Measurements from ENCODE around the gene EBPL. TPM values are rescaled to one million over a fixed set of nuclear protein-coding genes. Genes with fewer than 3 reads are reported as not detected.

EBPL gene
- total RNA-seq, 1 donor from 2014 or later, result 42.7 TPM

DNA sequence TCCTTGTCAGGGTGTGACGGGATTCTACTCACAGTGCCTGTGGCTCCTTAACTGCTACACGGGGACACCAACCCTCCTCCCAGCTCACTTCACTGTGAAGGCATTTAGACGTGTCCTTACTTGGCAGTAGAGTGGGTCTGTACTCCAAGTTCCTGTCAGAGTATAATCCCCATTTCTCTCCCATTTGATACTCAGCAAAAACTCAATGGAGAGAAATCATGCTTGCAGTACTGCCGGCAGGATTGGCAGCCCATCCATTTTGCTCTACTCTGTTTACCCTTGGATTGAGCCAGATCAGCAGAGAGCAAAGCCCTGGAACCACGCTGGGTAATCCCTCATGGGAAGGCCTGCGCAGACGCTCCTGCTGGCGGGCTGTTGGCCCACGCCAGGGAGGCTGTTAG lies 34.0 kb downstream of the EBPL start:
- H3K27me3 Mint-ChIP-seq (ENCODE audit: low read depth), result no peaks in the 10 kb centered on the region
- H3K4me3 Mint-ChIP-seq (ENCODE audit: low read depth), result no peak overlapping the region
- no peak for DNase-seq (ENCODE audit: low spot score)
- H3K4me1 Mint-ChIP-seq (ENCODE audit: low read depth), result peaks cover 2% of the 10 kb centered on the region
- H3K27ac Mint-ChIP-seq, result no peak overlapping the region
- intact Hi-C loops (cut with micrococcal nuclease), result no loop called here
- no peaks in the 10 kb centered on the region for H3K9me3 Mint-ChIP-seq
- peaks cover 17% of the 10 kb centered on the region for H3K36me3 Mint-ChIP-seq (ENCODE audit: low read depth)

DNA sequence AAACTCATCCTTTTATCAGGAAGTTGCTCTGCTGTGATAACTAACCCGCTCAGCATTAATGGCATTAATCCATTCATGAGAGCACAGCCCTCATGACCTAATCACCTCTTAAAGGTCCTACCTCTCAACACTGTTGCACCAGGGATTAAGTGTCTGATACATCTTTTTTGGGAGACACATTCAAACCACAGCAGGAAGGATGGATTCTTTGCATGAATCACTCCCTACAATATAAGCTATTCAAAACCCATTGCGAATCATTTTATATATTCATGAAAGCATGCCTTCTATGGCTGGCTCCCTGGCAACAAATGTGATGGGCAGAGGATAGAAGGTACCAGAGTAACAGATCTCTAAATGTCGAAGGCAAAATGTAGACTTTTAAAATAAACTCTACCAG lies 35.4 kb downstream of the EBPL start:
- Mint-ChIP-seq H3K4me3 (ENCODE audit: low read depth) (no peak overlapping the region), H3K36me3 (ENCODE audit: low read depth) (peaks cover 9% of the 10 kb centered on the region), H3K27ac (no peak overlapping the region), H3K4me1 (ENCODE audit: low read depth) (peaks cover 2% of the 10 kb centered on the region), H3K27me3 (ENCODE audit: low read depth) (no peaks in the 10 kb centered on the region), H3K9me3 (no peaks in the 10 kb centered on the region)
- DNase-seq (ENCODE audit: low spot score), result no peak
- intact Hi-C loops (cut with micrococcal nuclease), result no loop called here

DNA sequence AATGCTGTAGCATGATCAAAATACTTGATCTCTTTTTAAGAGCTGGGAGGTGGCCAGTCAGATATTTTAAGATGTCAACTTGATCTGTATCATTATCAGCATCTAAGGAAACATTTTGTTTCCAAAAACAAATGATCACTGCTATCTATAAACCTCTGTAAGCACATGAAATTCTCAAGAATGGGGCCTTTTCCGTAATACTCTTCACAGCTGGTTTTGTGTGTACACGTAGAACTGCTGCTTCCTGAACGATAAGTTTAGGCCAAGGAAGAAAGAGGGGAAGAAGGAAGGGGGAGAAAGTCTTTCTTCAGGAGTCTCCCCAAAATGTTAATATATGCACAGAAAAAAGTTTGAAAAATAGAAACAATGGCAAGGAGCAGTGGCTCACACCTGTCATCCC lies 37.3 kb downstream of the EBPL start:
- Mint-ChIP-seq H3K27me3 (ENCODE audit: low read depth) (no peaks in the 10 kb centered on the region), H3K4me1 (ENCODE audit: low read depth) (peaks cover 2% of the 10 kb centered on the region), H3K4me3 (ENCODE audit: low read depth) (no peak overlapping the region), H3K27ac (no peak overlapping the region), H3K36me3 (ENCODE audit: low read depth) (peaks cover 4% of the 10 kb centered on the region), H3K9me3 (no peaks in the 10 kb centered on the region)
- no peak for DNase-seq (ENCODE audit: low spot score)
- intact Hi-C loops (cut with micrococcal nuclease), result no loop called here

DNA sequence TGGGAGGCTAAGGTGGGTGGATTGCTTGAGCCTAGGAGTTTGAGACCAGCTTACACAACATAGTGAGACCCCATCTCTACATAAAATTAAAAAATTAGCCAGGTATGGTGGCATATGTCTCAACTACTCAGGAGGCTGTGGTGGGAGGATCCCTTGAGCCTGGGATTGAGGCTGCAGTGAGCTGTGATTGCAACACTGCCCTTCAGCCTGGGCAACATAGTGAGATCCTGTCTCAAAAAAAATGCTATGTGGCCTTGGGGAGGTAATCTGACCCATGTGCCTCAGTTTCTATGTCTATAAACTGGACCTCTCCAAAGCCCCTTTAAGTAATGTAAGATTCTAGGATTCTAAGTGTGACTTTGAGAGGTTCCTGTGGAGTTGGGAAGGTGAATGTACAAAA lies 37.8 kb downstream of the EBPL start:
- no peaks in the 10 kb centered on the region for H3K36me3 Mint-ChIP-seq (ENCODE audit: low read depth)
- H3K4me3 Mint-ChIP-seq (ENCODE audit: low read depth), result no peak overlapping the region
- no peaks in the 10 kb centered on the region for H3K9me3 Mint-ChIP-seq
- peaks cover 2% of the 10 kb centered on the region for H3K4me1 Mint-ChIP-seq (ENCODE audit: low read depth)
- no peaks in the 10 kb centered on the region for H3K27me3 Mint-ChIP-seq (ENCODE audit: low read depth)
- no peak for DNase-seq (ENCODE audit: low spot score)
- H3K27ac Mint-ChIP-seq, result no peak overlapping the region
- intact Hi-C loops (cut with micrococcal nuclease), result no loop called here

DNA sequence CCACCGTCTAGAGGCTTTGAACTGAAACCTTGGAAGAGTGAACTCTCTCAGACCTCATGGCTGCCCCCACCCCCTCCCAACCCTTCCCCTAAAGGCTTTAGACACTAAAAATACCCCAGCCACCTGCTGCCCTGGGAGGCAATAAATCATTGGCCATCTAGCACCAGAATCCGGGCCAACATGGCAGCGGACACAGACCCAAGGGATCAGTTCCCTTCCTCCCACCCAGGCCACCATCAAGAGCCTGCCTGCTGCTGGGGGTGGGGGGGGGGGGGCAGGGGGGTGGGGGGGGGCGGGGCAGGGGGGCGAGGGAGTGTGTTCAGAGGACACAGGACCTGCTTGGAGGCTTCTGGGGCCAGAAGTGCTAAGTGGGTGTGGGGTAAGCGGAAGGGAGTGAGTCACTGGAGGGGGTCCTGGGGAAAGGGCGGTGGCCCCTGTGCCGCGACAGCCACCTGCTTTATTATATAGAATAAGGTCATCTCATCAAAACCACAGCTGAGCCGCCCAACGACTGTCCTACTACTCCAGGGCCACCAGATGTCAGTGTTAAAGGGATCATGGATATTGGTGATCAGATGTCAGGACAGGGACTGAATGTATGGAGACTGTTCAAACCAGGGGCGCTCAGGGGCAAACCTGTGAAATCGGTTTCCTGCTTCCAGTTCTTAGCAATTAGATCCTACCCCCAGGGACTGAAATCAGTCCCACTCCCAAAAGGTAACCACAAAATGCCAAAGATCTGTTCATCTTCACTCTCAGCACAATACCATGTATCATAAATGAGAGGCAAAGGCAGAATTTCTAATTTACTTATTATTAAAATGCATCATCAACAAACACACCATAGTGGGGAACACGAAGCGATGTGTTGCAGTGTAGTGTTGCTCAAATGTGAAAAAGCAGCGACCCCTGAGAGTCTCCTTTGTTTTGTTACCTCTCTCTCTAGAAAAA lies 38.7 kb downstream of the EBPL start:
- Mint-ChIP-seq H3K4me1 (ENCODE audit: low read depth) (peaks cover 2% of the 10 kb centered on the region), H3K27ac (no peak overlapping the region), H3K36me3 (ENCODE audit: low read depth) (no peaks in the 10 kb centered on the region), H3K4me3 (ENCODE audit: low read depth) (no peak overlapping the region), H3K9me3 (no peaks in the 10 kb centered on the region), H3K27me3 (ENCODE audit: low read depth) (no peaks in the 10 kb centered on the region)
- intact Hi-C loops (cut with micrococcal nuclease), result loop anchor here (1.0 kb wide), 1 partner anchor 196 kb away; no protein-coding TSS in a partner anchor
- no peak for DNase-seq (ENCODE audit: low spot score)

DNA sequence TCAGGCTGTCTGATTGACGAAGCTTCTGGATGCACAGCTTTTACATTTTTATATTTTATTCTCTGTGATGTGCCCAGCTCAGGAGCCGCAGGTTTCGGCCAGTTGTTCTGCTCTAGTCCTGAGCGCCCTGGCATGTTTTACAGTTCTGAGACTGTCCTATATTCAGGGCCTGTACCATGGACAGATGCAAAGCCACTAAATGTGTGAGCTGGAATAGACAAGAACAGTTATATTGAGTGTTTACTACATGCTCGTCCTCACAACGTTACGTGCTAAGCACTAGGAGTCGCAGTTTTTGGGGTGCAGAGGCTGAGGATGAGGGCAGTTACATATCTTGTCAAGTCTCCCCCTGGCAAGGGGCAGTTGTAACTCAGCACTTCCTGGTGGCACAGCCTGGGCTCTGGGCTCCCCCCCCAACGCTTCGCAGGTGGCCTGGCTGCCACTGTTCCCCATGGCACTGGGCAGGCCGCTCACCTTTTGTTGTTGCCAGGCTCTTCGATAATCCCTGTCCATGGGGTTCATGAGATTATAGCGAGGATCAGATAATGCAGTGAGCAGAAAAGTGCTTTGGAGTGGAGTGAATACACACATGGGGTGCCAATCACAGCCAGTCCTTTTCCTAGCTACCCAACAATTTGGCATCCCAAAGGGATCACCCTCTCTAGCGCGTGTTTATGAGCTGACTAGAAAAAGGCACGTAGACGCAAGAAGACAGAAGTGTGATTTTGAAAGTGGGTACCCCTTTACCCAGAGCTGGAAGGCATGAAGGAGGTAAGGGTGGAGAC lies 39.5 kb downstream of the EBPL start:
- Mint-ChIP-seq H3K4me3 (ENCODE audit: low read depth) (no peak overlapping the region), H3K9me3 (no peaks in the 10 kb centered on the region), H3K4me1 (ENCODE audit: low read depth) (peaks cover 2% of the 10 kb centered on the region), H3K27me3 (ENCODE audit: low read depth) (no peaks in the 10 kb centered on the region), H3K36me3 (ENCODE audit: low read depth) (no peaks in the 10 kb centered on the region), H3K27ac (no peak overlapping the region)
- intact Hi-C loops (cut with micrococcal nuclease), result loop anchor here (1.0 kb wide), 1 partner anchor 197 kb away; no protein-coding TSS in a partner anchor
- no peak for DNase-seq (ENCODE audit: low spot score)

DNA sequence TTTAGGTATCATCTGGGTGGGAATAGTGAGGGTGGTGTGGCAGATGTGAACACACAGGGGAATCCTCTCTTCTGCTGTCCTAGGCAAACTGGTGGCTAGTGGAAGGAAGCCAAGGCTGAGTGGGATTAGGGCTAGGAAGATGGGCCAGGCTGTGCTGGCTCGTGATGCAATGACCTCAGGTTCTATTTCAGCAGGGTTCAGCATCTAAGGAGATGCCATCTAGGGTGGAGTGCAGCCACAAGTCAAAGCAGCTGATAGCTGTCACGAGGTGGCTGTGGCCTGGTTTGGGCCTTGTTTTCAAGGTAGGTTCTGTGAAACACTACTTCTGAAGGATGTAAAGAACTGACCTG lies 41.3 kb downstream of the EBPL start:
- no peak for DNase-seq (ENCODE audit: low spot score)
- no peaks in the 10 kb centered on the region for H3K9me3 Mint-ChIP-seq
- H3K4me1 Mint-ChIP-seq (ENCODE audit: low read depth), result peaks cover 6% of the 10 kb centered on the region
- no peak overlapping the region for H3K27ac Mint-ChIP-seq
- intact Hi-C loops (cut with micrococcal nuclease), result loop anchor here (1.0 kb wide), 1 partner anchor 197 kb away; no protein-coding TSS in a partner anchor
- no peak overlapping the region for H3K4me3 Mint-ChIP-seq (ENCODE audit: low read depth)
- no peaks in the 10 kb centered on the region for H3K27me3 Mint-ChIP-seq (ENCODE audit: low read depth)
- no peaks in the 10 kb centered on the region for H3K36me3 Mint-ChIP-seq (ENCODE audit: low read depth)

DNA sequence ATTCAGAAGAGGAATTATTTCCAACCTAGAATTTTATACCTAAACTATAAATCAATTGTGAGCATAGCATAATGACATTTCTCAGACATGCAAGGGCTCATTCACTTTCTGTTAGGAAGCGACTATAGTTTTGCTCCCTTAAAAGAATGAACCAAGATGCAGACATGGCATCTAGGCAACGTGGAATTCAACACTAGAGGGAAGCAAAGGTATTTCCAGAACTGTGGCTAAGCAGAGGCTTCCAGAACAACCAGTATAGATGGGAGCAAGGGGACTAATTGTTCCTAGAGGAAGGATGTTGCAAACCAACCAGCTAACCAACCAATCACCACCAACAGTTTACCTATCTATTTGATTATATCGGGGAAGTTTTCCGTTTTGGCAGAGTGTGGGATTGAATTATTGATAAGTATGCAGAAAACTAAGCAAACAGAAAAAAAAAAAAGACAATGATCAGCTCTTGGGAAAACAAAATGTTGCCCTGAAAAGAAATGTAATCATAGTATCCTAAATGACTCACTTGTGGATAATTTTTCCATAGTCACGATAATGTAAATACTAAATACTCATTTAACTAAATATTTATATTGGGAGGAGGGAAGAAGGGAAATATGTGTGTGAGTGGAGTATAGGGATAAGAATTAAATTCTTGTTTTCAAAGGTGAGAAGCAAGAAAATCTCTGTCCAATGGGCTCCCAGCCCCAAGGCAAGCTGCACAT lies 41.9 kb downstream of the EBPL start:
- intact Hi-C loops (cut with micrococcal nuclease), result loop anchor here (1.0 kb wide), 1 partner anchor 198 kb away; no protein-coding TSS in a partner anchor
- Mint-ChIP-seq H3K4me3 (ENCODE audit: low read depth) (no peak overlapping the region), H3K27ac (no peak overlapping the region), H3K36me3 (ENCODE audit: low read depth) (no peaks in the 10 kb centered on the region), H3K27me3 (ENCODE audit: low read depth) (no peaks in the 10 kb centered on the region), H3K9me3 (no peaks in the 10 kb centered on the region), H3K4me1 (ENCODE audit: low read depth) (peaks cover 6% of the 10 kb centered on the region)
- no peak for DNase-seq (ENCODE audit: low spot score)

DNA sequence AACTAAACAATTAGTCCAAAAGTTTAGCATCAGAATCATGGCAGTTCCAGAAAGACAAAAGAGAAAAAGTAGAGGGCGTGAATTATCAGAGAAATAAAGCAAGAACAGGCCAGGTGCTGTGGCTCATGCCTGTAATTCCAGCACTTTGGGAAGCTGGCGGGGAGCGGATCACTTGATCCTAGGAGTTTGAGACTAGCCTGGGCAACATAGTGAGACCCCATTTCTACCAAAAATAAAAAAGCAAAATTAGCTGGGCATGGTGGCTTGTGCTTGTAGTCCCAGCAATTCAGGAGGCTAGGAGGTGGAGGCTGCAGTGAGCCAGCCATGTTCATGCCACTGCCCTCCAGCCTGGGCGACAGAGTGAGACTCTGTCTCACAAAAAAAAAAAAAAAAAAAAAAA lies 44.6 kb downstream of the EBPL start:
- no peak overlapping the region for H3K27ac Mint-ChIP-seq
- H3K4me1 Mint-ChIP-seq (ENCODE audit: low read depth), result peaks cover 5% of the 10 kb centered on the region
- H3K36me3 Mint-ChIP-seq (ENCODE audit: low read depth), result no peaks in the 10 kb centered on the region
- no peak for DNase-seq (ENCODE audit: low spot score)
- no peaks in the 10 kb centered on the region for H3K27me3 Mint-ChIP-seq (ENCODE audit: low read depth)
- H3K9me3 Mint-ChIP-seq, result no peaks in the 10 kb centered on the region
- intact Hi-C loops (cut with micrococcal nuclease), result no loop called here
- no peak overlapping the region for H3K4me3 Mint-ChIP-seq (ENCODE audit: low read depth)

DNA sequence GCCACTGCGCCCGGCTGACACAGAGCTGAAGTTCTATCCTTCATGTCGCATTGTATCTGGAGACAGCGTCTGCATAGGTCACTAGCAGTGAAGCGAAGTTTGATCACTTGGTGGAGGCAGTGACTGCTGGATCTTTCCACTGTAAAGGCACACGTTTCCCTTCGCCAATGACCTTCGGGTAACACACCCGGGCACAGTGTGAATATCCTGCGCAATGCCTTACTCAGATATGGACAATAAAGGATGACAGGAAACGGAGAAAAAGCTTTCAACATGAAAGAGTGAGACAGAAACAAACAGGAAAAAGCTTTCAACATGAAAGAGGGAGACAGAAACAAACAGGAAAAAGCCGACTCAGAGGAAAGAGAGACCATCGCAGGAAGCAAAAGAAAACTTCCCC lies 45.8 kb downstream of the EBPL start:
- no peak for DNase-seq (ENCODE audit: low spot score)
- H3K4me3 Mint-ChIP-seq (ENCODE audit: low read depth), result no peak overlapping the region
- H3K27me3 Mint-ChIP-seq (ENCODE audit: low read depth), result no peaks in the 10 kb centered on the region
- intact Hi-C loops (cut with micrococcal nuclease), result no loop called here
- H3K4me1 Mint-ChIP-seq (ENCODE audit: low read depth), result peaks cover 5% of the 10 kb centered on the region
- H3K9me3 Mint-ChIP-seq, result no peaks in the 10 kb centered on the region
- H3K27ac Mint-ChIP-seq, result no peak overlapping the region
- no peaks in the 10 kb centered on the region for H3K36me3 Mint-ChIP-seq (ENCODE audit: low read depth)

DNA sequence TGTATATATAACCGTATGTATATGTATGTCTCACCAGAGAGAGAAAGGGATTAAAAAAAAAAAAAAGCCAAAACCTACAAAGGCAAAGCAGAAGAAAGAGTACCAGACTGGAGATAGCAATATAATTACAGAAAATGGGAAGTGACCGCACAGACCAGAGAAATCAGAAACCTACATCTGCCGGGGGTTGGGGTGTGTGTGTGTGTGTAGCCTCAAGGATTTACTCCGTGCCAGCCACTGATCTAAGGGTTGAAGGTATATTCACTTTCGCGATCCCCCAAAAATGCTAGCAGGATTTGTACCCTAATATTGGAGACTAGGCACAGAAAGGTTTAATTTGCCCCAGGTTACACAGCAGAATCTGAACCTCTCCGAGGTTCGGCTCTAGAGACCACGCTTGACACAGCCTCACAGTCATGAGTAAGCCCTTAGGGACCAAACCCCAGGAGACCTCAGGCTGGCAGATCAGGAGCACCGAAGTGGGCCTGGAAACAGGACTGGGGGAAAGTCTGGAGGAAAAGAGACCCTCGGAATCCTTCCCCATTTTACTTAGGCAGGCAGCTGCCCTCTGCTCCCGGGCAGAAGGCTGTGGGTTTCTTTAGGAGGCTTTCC lies 48.1 kb downstream of the EBPL start:
- intact Hi-C loops (cut with micrococcal nuclease), result no loop called here
- Mint-ChIP-seq H3K9me3 (no peaks in the 10 kb centered on the region), H3K36me3 (ENCODE audit: low read depth) (no peaks in the 10 kb centered on the region), H3K27me3 (ENCODE audit: low read depth) (no peaks in the 10 kb centered on the region), H3K27ac (no peak overlapping the region), H3K4me3 (ENCODE audit: low read depth) (no peak overlapping the region), H3K4me1 (ENCODE audit: low read depth) (peaks cover 5% of the 10 kb centered on the region)
- DNase-seq (ENCODE audit: low spot score), result no peak

DNA sequence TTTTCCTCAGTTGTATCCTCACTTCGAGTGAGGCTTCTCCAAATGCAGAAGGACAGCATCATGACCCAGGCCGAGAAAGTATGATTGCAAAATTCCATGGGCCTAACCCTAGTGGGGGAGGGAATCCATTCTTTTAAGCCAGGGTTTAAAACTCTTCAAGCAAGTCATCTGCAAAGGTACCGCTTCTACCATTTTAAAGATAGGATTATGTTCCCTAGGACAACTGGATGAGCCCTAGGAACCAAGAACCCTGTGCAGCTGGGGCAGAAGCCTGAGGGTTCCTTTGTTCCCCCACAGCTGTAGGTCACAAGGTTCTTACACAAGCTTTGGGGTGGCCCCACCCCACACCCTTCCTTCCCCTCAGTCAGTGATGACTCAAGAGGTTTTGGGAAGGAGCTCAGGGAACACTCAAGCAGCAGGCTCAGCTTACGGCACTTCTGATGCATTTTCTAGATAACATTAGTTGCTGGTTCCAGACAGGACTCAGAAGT lies 49.4 kb downstream of the EBPL start:
- Mint-ChIP-seq H3K4me1 (ENCODE audit: low read depth) (peaks cover 5% of the 10 kb centered on the region), H3K4me3 (ENCODE audit: low read depth) (no peak overlapping the region), H3K36me3 (ENCODE audit: low read depth) (no peaks in the 10 kb centered on the region), H3K27me3 (ENCODE audit: low read depth) (no peaks in the 10 kb centered on the region), H3K27ac (no peak overlapping the region), H3K9me3 (no peaks in the 10 kb centered on the region)
- no peak for DNase-seq (ENCODE audit: low spot score)
- intact Hi-C loops (cut with micrococcal nuclease), result no loop called here
